GM18909 (cell line): ENCODE data around the gene USPL1.

ENCODE experiments used
- ATAC-seq: cut with Tn5 transposase; IDR thresholded peaks from one replicate; pipeline ENCODE4 v1.9.1; 2021; ENCODE audit warnings: mild to moderate bottlenecking; ENCODE audit not compliant: unreplicated experiment, poor library complexity

Gene USPL1

DNA sequence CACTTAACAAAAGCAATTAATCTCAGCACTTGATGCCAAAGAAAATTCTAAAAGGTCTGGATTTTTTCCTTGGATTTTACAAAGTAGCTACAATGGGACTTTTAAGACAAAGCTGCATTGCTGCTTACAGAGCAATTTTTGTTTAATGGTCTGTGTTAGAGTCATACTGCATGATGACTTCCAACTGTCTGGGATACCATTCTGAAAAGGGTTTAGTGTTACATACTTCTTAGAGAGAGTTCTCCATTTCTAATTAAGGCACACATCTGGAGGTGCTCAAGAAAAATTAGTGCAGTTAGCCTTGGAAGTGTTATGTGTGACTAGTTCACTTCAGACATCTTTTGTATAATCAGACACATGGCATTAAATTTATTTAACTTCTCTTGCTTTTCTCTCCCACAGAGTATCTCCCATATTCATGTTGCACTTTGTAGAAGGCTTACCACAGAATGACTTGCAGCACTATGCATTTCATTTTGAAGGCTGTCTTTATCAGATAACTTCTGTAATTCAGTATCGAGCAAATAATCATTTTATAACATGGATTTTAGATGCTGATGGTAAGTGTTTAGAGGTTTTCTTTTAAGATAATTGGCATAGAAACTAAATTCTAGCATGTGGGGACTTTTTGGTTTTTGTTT is 35.1 kb downstream of the USPL1 start:
- ATAC-seq: no peak

DNA sequence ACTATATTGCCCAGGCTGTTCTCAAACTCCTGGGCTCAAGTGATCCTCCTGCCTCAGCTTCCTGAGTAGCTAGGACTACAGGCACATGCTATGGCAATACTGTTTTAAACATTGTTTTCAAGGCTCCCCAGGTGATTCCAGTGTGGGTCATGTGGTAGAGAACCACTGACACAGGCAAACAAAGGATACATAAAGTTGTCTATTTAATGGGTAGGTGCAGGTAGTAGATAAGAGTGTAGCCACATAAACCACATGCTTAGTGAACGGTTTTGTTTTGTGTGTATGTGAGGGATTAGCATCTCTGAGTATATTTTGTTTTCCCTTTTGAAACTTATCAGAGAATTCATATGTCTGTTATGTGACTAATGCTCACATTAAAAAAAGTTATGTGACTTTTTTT is 36.7 kb downstream of the USPL1 start:
- no peak for ATAC-seq

DNA sequence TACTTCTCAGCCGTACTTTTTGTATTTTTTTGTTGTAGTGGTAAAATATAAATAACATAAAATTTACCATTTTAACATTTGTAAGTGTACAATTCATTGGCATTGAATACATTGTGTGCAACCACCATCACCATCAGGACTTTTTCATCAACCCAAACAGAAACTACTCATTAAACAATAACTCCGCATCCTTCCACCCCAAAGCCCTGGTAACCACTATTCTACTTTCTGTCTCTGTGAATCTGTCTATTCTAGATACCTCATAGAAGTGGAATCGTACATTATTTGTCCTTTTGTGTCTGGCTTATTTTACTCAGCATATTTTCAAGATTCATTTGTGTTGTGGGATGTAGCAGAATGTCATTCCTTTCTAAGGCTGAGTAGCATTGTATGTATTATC is 38.5 kb downstream of the USPL1 start:
- ATAC-seq: no peak

DNA sequence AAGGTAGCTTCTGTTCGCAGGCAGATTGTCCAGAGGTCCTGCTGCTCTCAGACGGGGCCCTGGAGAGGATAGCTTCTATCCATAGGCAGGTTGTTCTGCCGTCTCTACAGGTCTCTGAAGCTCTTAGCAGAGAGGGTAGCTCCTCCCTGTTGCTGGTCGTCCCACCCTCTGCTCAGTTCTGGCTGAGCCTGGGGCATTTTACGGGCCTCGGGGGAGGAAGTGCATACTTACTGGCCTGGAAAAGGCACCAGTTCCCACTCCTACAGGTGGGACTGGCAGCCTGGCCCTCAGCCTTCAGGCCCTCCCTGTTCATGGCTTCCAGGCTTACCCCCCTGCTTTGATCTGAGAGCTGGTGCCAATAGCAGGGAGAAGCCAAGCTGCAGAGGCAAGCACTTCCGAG is 42.3 kb downstream of the USPL1 start:
- no peak for ATAC-seq

DNA sequence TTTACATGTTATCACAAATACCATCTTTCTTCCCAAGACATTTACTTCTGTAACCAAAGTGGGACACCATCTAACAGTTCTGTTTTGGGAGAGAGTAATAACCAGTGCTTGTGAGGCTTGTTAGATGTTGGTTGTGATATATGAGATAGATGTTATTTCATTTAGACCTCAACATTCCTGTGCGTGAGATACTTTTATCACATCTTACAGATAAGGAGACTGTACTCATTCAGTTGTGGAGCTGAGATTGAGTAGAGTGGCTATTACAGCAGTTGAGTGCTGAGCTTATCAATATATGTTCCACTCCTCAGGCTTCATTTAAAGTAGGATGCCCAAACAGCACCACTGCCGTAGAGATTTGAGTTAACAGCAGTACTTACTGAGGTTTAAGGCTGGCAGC is 43.1 kb downstream of the USPL1 start:
- no peak for ATAC-seq

DNA sequence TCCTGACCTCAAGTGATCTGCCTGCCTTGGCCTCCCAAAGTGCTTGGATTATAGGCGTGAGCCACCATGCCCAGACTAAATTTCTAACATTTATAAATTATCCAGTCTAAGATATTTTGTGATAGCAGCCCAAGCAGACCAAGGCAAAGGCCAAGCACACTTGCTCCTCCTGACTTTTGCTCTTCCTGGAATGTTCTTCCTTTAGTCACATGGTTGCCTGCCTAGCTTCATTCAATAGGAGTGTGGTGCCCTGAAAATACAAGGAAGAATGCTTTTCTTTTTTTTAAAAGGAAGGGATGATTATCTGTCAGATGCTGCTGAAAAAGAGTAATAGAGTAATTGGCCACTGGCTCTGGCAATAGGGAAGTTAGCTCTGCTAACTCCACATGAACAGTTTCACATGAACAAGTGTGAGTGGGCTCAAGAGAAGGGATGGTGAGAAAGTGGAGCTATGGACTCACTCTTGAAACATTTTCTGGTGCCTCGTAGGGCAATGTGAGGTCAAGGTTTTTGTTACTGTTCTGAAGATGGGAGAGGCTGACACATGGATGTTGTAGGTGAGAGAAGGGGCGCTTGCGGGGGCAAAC is 47.1 kb downstream of the USPL1 start:
- no peak for ATAC-seq

DNA sequence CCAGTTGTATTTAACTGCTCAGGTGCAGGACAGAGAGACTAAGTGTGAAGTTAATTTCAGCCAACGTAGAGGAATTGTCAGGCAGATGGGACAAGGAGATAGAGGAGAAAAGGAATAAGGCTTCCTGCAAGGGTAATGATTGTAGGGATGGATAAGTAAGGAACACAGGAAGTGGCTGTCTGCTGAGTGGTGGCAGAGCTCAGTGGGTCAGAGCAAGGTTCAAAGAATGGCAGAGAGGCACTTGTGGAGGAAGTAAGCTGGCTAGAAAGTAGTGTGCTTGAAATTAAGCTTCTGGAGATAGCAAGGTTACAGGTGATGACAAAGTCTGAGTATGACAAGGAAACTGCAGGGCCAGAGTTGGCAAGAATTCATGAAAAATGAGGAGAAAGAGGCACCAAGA is 47.9 kb downstream of the USPL1 start:
- no peak for ATAC-seq

DNA sequence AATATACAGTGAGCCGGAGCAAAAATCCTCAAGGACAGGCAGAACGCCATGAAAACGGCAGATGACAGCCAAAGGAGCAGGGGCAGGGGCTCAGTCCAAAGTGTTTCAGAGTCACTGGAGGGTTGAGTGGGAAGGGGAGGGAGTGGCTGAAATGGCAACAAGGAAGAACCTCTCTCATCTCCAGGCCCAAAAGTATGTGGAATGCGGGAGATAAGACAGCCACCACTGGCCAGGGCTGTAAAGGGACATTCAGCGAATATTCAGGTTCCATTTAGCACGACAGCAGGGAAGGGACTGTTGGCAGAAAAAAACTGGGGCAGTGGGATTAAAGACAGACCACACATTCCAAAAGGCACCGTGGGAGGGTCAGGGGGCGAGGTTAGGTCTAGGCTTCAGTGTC is 48.4 kb downstream of the USPL1 start:
- no peak for ATAC-seq

DNA sequence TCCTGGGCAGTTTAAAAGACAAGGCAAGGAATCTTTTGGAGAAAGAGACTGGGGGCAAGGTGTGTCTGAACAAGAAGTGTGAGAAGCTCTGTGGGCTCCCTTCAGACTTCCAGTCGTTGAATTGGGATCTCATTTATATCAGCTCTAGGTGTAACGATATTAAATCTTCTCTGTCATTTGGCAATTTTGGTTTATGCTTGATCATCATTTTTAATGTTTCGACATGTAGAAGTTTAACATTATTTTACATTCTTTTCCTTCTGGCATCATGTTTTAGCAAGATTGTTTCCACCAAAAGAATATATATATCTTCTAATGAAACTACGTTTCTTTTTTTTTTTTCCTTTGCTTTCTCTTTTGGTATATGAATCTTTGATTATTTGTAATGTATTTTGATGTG is 49.3 kb downstream of the USPL1 start:
- ATAC-seq: no peak

DNA sequence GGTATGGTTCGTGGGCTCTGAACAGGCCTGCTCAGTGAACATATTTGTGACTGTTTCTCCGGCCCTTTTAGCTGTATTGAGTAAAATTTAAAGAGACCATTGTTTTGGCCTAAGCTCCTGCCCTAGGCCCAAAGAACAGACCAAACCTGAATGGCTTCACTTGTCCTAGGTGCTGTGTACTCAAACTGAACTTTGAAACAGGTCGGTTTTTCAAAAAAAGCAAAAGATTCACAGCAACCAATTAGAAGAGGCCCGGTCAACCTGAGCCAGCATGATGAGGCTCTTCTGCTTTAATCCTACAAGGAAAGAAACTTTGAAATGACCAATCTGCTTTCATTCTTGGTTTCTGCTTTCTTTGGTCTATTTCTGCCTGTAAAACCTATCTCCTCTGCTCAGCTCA is 50.6 kb downstream of the USPL1 start:
- ATAC-seq: no peak

DNA sequence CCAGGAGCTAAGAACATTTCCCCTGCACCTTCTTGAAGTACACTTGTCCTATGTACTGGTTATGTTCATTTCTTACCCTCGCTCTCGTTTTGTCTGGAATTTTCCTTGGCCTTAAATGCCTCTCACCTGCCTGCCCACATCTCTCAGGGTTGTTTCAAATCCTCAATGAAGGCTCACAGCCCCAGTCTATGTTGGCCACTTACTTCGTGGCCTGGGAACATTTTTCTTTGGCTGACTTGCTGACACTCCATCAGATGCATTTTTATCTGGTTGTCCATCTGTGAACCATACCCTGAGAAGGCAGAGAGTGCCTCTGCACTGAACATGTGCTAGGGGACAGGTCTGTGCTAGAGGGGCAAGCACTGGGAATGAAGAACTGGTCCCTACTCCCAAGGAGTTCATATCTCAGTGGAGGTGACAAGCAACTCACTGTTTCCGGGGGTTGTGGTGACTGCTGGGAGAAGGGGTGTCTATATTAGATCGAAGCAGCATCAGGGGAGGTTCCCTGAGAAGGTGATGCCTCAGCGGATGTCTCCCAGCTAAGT is 53.6 kb downstream of the USPL1 start:
- ATAC-seq: no peak

DNA sequence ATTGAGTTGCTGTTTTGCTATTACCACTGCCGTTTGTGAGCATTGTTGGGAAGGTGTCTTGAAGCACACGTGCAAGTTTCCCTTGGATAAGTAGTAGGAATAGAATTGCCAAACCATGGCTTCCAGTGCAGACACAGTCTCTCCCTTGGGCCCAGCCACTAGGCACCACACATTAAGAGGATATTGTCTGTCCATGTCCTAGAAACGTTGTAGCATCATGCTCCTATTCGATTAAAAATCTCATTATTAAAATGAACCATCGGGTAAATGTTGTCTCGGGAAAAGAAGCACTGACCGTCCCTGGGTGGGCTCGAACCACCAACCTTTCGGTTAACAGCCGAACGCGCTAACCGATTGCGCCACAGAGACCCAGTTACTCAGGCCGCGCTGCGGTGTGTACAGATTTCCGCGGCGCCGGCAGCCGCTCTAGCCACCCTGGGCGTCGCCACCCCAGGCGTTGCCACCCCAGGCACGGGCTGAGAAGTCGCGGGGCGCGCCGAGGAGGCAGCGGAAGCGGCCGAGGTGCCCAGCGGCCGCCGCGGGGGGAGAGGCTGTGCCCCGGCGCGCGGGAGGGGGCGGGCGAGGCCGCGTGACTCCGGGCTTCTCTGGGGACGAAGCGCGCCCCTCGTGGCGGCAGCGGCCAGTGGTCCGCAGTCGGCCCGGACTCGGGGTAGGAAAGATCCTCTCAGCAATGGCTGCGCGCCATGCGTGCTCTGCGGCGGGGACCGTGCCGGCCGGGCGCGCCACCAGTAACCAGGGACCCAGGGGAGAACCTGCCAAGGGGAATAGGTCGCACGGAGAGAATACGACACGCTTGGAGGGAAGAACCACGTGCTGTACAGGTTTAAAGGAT is 56.2 kb downstream of the USPL1 start:
- ATAC-seq: peak; percentile 95

DNA sequence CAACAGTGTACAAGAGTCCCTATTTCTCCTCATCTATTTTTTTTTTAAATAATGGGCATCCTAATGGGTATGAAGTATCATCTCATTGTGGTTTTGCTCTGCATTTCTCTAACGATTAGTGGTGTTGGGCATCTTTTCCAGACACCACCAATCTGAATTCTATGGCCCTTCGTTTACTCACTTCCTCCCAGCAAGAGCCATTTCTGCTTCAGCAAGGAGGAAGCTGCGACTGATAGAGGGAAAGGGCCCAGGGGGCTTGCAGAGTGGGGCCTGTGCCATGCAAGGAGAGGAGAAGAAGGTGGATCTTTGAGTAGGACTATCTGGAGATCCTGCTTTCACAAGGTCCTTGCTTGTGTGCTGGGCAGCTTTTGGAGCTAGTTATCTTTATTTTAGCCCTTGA is 58.0 kb downstream of the USPL1 start:
- no peak for ATAC-seq

DNA sequence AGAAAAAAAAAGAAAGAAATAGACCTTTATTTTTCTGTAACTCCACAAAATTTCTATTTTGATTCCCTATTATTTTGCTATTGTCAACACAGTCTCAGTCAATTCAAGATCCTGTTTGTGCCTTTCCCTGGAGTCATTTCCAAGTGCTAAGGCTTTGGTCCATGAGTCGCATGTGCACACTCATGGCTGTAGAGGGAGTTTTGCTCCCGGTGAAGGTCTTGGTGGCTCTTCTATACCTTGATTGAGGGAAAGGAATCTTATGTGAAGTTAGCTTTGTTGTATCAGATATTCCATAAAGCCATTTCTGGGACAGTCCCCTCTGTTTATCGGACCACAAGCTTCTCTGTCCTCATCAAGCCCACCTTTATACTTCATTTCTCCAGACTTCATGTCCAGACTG is 59.0 kb downstream of the USPL1 start:
- no peak for ATAC-seq

DNA sequence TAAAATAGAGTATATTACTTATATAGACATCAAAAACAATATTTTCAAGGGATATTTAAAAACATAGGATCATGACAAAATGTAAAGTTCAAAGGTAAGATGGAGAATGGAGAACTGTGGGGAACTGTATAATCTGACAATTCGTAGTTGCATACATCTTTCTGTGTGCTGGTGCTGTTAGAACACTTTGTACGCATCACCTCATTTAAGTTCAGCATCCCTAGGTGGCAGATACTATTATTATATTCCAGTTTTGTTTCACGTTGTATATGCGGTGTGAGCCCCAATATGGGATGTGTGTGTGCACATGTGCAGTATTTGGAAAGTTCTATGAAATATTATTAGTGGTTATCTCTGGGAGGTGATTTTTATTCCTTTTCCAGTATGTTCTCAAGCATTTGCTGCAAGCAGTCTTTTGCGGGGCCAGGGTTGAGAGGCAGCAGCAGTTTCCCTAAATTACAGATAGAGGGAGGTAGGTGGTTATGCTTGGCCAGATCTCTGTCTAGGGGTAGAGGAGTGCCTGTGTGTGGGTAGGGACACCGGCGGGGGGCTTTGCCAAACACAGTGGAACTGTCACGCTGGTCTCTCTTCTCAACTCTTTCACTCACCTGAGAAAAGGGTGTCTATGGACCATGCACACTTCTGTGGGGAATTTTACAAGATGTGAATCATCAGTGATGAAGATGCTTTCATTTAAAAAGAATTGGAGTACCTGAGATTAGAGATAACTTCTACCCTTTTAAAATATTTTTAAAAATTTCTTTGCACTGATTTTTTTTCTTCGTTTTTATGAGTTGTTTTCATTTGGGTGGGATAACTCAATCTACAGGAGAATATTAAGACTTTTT is 62.0 kb downstream of the USPL1 start:
- ATAC-seq: peak; percentile 72

DNA sequence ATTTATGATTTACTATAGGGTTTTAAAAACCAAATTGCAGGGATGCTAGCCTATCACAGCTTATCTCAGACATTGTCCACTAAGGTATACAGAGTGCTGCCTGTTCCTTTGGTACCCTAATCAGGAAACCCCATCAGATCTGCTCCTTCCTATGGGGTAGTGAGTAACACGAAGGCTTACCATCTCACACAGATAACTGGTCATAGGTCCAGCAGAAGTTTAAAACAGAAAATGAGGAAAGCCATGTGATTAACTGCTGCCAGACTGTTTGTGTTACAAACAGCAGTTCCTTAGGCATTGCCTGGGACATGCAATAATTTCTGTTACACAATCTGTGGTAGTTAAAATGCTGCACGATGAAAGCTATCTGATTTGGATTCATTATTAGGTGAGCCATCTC is 64.1 kb downstream of the USPL1 start:
- ATAC-seq: no peak

DNA sequence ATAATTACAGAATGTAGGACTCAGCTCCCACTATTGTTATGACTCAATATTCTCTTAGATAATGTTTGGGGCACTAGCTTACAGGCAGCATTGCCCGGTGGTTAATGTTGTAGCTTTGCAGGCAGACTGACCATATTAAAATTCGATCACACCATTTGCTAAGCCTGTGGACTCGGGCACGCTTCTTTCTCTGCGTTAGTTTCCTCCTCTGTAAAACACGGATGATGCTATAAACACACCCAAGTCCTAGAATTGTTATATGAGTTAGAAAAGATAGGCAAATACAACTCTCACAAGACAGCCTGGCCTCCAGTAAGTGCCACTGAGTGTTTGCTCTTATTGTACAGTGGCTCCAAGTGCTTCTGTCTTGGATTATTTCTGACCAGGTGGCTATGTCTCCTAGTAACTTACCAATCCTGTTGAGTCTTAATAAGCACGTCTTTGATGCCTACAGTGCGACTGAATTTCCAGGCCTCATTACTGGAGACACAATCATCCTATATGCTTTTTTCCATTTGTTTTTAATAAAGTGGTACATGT is 67.7 kb downstream of the USPL1 start:
- no peak for ATAC-seq

DNA sequence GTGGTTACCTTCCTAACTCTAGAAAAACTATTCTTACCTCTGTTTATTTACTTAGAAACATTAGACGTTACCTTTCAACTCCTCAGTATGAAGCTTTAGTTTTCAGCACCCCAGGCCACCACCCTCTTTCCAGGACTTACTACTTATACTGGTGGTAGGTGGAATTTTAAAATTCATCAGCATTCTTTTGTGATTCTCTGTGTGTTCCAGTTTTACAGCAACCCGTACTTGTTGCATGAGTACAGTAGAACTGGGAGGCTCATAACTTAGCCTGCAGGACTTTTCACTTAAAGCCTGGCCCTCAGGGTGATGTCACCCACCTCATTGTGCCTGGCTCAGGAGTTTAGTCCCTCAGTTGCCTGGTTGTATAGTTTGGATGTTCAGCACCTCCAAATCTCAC is 68.3 kb downstream of the USPL1 start:
- no peak for ATAC-seq

DNA sequence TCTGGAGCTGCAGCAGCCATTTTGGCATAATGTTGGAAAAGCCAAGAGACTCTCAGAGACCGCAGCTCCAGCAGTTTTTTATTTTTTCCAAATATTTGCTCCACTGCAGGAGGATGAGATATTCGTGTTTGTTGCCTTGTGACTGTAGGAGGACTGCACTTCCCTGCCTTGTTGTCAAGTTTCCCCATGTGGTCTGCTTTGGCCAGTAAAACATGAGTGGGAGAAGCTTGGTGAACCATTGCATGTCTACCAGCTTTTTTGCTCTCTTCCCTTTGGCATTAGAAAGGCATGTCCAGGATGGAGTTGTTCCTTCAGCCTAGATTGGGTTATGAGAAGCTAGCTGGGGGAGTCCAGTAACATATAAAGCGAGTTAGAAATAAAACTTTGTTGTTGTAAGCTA is 69.9 kb downstream of the USPL1 start:
- ATAC-seq: no peak

DNA sequence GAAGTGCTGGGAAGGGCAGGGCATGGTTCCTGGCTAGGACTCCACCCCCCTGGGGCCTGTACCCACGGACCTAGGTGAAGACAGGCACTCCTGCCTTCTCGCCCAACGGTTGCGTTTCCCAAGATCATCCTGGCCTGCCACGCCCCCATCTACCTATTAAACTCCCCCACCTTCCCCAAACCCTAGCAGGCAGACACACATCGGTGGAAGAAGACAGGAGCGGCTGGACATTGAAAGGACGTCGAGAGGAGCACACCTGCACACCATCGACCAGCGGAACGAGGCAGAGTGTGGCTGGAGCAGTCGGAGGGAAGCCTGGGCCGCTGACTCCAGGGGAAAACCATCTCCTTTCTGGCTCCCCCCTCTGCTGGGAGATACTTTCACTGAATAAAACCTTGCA is 72.0 kb downstream of the USPL1 start:
- ATAC-seq: no peak
